Kidney epithelial cell (primary cell): ENCODE results near the gene AP5S1. TPM values are rescaled to one million over a fixed set of nuclear protein-coding genes. Genes with fewer than 3 reads are reported as not detected.
"Not testable (repeated sequence)": the region's sequence is repeated elsewhere in the genome, so short reads cannot be mapped to it uniquely, and the experiment has no call there.

Source experiments
- DNase-seq: peaks from one replicate; pipeline ENCODE4 v3.0.0-alpha.2; 2010; ENCODE audit warnings: low read depth
- H3K27me3 ChIP-seq: 2 replicates; pipeline ENCODE4 v1.6.0; 2011; ENCODE audit warnings: low read length; ENCODE audit not compliant: control insufficient read depth, insufficient read depth
- H3K36me3 ChIP-seq: 2 replicates; pipeline ENCODE4 v1.5.1; 2011; ENCODE audit warnings: low read length; ENCODE audit not compliant: control insufficient read depth, insufficient read depth
- H3K4me3 ChIP-seq: 2 replicates; pipeline ENCODE4 v1.5.1; 2011; ENCODE audit warnings: low read depth, mild to moderate bottlenecking, control low read depth, low read length
- CTCF ChIP-seq: IDR thresholded peaks from 2 replicates; pipeline ENCODE4 v1.5.1; 2011; ENCODE audit warnings: mild to moderate bottlenecking, moderate library complexity, low read length, control low read depth, inconsistent platforms; ENCODE audit not compliant: insufficient read depth, poor library complexity, severe bottlenecking
- total RNA-seq: library from RNA; depleted of rRNA; stranded (reverse); fragments of >200 nt; gene quantifications from 2 replicates; pipeline ENCODE4 v1.2.3, GENCODE V29; 2015

AP5S1 gene
- total RNA-seq, 1 donor from 2014 or later: 13.7 TPM

DNA sequence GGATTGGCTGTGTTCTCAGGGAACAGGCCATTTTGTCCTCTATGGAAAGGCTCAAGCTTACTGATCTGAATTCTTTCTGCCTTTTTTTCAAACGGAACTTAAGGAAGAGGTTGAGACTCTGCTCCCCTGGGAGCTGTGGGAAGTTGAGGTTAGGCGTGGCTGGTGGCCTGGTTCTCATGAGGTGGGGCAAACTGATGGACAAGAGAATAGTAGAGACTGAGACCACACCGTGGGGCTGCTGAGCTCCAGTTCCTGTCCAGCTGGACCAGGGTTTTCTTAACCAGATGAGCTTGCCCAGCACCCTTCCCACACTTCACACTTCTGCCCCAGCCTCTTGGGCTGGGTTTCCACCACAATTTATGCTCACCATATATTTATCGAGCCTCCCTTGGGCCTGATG is 6.1 kb downstream of the AP5S1 start:
- DNase-seq: no peak
- H3K4me3 ChIP-seq: no peak overlapping the region
- H3K36me3 ChIP-seq: peaks cover 1% of the 10 kb centered on the region
- no peak for TF ChIP-seq CTCF
- no peaks in the 10 kb centered on the region for H3K27me3 ChIP-seq

- no peak for DNase-seq
- TF ChIP-seq CTCF: no peak
- H3K27me3 ChIP-seq: no peaks in the 10 kb centered on the region
- peaks cover 1% of the 10 kb centered on the region for H3K36me3 ChIP-seq
- no peak overlapping the region for H3K4me3 ChIP-seq
Measured at GRCh38 chr20:3828798-3829197, 8.5 kb downstream of the AP5S1 start.

GRCh38 chr20:3829891-3830290 is 9.5 kb downstream of the AP5S1 start:
- not testable (repeated sequence) for H3K36me3 ChIP-seq, DNase-seq, H3K27me3 ChIP-seq, H3K4me3 ChIP-seq

DNA sequence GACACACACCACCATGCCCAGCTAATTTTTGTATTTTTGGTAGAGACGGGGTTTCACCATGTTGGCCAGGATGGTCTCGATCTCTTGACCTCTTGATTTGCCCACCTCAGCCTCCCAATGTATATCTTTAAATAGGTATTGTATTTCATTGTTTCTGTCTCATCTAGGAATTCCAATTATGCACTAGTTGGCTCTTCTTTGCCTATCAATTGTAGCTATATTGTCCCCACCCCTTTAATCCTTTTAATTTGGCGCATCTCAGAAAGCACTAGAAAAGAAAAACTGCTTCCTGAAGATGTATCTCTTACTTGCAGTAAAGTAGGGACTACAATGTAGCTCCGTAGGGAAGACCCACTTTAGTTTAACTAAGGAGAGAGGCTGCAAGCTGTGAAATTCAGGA is 15.8 kb downstream of the AP5S1 start:
- Histone ChIP-seq H3K36me3 (no peaks in the 10 kb centered on the region), H3K27me3 (no peaks in the 10 kb centered on the region), H3K4me3 (no peak overlapping the region)
- no peak for DNase-seq
- TF ChIP-seq CTCF: no peak

DNA sequence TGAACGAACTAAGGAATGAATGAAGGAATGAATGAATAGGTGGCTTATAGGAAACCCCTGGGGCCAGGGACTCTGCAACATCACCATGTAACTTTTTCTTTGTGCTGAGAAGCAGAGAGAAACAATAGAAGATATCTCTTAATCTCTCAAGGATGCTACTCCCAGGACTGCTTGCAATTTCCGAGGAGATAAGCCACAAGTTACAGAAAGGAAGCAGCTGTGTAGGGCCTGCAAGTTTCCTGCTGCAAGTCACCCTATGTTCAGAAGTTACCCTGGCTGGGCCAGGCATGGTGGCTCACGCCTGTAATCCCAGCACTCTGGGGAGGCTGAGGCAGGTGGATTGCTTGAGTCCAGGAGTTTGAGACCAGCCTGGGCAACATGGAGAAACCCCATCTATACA is 19.0 kb downstream of the AP5S1 start:
- H3K4me3 ChIP-seq: no peak overlapping the region
- DNase-seq: no peak

DNA sequence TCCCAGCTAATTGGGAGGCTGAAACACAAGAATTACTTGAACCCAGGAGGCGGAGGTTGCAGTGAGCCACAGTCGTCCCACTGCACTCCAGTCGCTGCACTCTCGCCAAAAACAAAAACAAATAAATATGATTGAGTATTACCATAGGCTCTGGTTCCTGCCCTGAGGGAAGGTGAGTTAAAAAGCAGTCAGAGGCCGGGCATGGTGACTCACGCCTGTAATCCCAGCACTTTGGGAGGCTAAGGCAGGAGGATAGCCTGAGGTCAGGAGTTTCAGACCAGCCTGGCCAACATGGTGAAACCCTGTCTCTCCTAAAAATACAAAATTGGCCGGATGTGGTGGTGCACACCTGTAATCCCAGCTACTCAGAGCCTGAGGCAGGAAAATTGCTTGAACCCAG is 19.9 kb downstream of the AP5S1 start:
- not testable (repeated sequence) for DNase-seq

More for the DNA sequence above, 19.0 kb downstream of the AP5S1 start:
- Histone ChIP-seq H3K36me3 (no peaks in the 10 kb centered on the region), H3K27me3 (no peaks in the 10 kb centered on the region)
- TF ChIP-seq CTCF: no peak

DNA sequence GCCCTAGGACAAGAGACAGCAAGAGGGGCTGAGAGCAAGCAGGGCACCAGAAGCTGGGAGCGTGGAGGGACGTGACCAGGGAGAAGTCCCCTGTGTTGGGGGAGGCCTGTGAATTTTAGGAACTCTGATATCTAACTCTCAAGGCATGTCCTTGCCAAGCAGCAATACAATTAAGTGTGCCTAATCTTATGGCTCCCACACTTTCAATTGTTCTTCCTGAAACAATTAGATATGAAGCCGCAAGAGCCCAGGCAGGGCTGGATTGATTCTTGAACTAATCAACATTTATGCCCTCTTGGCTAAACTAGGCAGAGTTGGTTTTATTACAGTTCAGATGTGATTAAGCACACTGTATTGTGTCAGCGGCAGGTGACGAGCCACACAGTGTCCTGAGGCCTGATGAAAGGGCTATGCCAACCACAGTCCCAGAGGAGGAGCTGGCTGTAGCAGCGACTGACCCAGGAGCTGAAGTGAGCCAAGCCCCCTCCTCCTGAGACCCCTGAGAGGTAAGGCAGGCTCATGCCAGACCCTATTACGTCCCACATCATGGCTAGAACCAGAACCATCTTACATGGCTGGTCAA is 22.1 kb downstream of the AP5S1 start:
- no peaks in the 10 kb centered on the region for H3K36me3 ChIP-seq
- H3K27me3 ChIP-seq: no peaks in the 10 kb centered on the region
- no peak for TF ChIP-seq CTCF
- no peak for DNase-seq
- no peak overlapping the region for H3K4me3 ChIP-seq

More for the DNA sequence above, 19.9 kb downstream of the AP5S1 start:
- H3K4me3 ChIP-seq, H3K27me3 ChIP-seq, H3K36me3 ChIP-seq: not testable (repeated sequence)
